Measurements from ENCODE around the gene TAF5L.

Gene TAF5L

DNA sequence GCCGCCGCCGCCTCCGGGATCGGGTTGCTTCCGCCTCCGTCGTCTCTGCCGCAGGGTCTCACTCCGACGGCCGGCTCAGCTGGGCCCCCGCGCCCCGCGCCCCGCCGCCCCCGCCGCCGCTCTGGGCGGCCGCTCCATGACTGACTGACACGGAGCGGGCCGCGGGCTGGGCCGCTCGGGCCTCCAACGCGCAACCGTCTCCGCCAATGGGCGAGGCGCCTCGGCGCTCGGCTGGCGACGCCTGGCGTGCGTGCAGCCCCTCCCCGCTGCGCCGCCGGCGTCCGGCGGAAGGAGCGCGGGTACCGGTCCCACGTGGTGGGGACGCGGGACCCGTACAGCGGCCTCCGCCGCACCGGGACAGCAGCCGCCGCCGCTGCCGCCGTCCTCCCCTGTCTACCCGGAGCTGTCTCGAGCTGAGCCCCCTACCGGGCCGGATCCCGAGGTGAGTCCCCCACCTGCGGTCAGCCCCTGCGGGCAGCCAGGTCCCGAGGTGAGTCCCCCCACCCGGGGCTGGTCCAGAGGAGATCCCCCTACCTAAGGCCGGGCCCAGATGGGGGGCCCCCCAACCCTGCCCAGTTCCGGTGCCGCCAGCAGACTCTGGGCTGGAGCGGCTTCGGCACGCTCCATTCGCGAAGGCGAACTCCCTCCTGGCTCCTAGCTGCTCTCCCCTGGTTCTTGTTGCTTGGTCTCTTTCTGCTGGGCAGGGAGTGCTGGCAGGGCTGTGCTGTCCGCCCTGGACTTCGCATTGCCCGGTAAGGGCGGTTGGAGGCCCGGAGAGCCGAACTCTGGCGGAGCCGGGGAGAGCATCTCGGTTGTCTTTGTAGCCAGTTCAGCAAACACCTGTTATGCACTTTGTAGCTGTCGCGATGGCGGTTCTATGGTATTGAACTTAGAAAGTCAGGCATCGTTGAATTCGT, at the start of gene TAF5L, which contains the start of gene URB2:
TSS of gene TAF5L (minus strand) at position 208 of the 917 bp plus-strand sequence. CDS start 11,640 bp downstream, outside the sequence.
TSS of gene URB2 (plus strand) at position 333 of the 917 bp plus-strand sequence. CDS start 1,387 bp downstream, outside the sequence.
- Mint-ChIP-seq H3K4me1 (ENCODE audit: low read depth) (peaks cover 65% of the 10 kb centered on the region), H3K27ac (peak within 1 kb of the TSS; percentile 98), H3K36me3 (ENCODE audit: low read depth) (peaks cover 71% of the 10 kb centered on the region), H3K9me3 (no peaks in the 10 kb centered on the region), H3K27me3 (no peaks in the 10 kb centered on the region), H3K4me3 (peak within 1 kb of the TSS; percentile 98)
- DNase-seq: peak; percentile 90

GRCh38 chr1:229675396-229675795, 49.5 kb upstream of the TAF5L start:
- H3K36me3 Mint-ChIP-seq (ENCODE audit: low read depth): no peaks in the 10 kb centered on the region
- no peak overlapping the region for H3K27ac Mint-ChIP-seq
- DNase-seq: no peak
- H3K9me3 Mint-ChIP-seq: no peaks in the 10 kb centered on the region
- H3K4me1 Mint-ChIP-seq (ENCODE audit: low read depth): peaks cover 23% of the 10 kb centered on the region
- H3K4me3 Mint-ChIP-seq: no peak overlapping the region
- no peaks in the 10 kb centered on the region for H3K27me3 Mint-ChIP-seq

DNA sequence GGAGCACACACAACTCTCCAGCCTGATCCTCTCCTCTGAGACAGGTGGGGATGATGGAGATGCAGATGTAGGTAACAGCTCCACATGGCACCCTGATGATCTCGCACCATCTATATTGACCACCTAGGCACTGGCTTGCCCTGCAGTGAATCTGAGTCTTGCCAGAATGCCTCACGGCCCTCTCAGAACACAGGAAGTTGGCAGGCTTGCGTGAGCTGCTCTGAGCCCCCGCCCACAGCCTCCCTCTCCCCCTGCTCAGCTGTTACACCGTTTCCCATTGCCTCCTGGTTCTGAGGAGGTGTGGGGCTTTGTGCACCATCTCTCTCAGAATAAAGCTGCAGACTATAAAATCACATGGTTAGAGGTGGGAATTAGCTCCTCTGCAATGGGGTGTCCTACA, 48.1 kb upstream of the TAF5L start:
- peak overlapping the region; percentile 14 for H3K27ac Mint-ChIP-seq
- peaks cover 23% of the 10 kb centered on the region for H3K4me1 Mint-ChIP-seq (ENCODE audit: low read depth)
- H3K36me3 Mint-ChIP-seq (ENCODE audit: low read depth): peaks cover 10% of the 10 kb centered on the region
- no peak overlapping the region for H3K4me3 Mint-ChIP-seq
- H3K9me3 Mint-ChIP-seq: no peaks in the 10 kb centered on the region
- no peaks in the 10 kb centered on the region for H3K27me3 Mint-ChIP-seq
- DNase-seq: no peak

GRCh38 chr1:229672246-229672645, 46.3 kb upstream of the TAF5L start:
- Mint-ChIP-seq H3K27ac (no peak overlapping the region), H3K4me3 (no peak overlapping the region), H3K36me3 (ENCODE audit: low read depth) (peaks cover 25% of the 10 kb centered on the region), H3K4me1 (ENCODE audit: low read depth) (peaks cover 23% of the 10 kb centered on the region), H3K9me3 (no peaks in the 10 kb centered on the region), H3K27me3 (no peaks in the 10 kb centered on the region)
- no peak for DNase-seq

- peaks cover 33% of the 10 kb centered on the region for H3K36me3 Mint-ChIP-seq (ENCODE audit: low read depth)
Measured at GRCh38 chr1:229671310-229671709, 45.4 kb upstream of the TAF5L start.

DNA sequence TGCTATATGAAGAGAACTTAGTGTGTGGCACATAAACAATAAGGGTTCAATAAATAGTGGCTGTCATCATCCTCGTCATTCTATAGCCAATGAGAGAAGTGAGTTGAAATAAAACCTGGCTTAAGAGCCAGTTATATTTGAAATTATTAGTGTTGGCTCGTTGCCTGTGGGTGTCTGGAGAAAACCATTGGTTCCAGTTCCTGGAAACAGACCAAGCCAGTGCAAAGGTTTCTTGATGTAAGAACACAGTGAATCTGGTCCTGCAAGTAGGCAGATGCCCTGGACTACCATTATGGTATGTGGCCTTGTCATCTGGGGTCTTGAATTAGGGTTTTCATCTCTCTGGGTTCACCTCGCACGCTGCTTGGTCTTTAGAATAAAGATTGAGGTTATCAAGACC, 43.4 kb upstream of the TAF5L start:
- Mint-ChIP-seq H3K4me1 (ENCODE audit: low read depth) (peaks cover 22% of the 10 kb centered on the region), H3K36me3 (ENCODE audit: low read depth) (peaks cover 35% of the 10 kb centered on the region), H3K4me3 (no peak overlapping the region), H3K9me3 (no peaks in the 10 kb centered on the region), H3K27me3 (no peaks in the 10 kb centered on the region), H3K27ac (no peak overlapping the region)
- no peak for DNase-seq

More at GRCh38 chr1:229671310-229671709, 45.4 kb upstream of the TAF5L start:
- H3K9me3 Mint-ChIP-seq: no peaks in the 10 kb centered on the region
- no peak for DNase-seq
- peaks cover 23% of the 10 kb centered on the region for H3K4me1 Mint-ChIP-seq (ENCODE audit: low read depth)
- H3K27ac Mint-ChIP-seq: no peak overlapping the region
- no peaks in the 10 kb centered on the region for H3K27me3 Mint-ChIP-seq
- H3K4me3 Mint-ChIP-seq: no peak overlapping the region

GRCh38 chr1:229666585-229666984, 40.7 kb upstream of the TAF5L start:
- DNase-seq: no peak
- Mint-ChIP-seq H3K27me3 (no peaks in the 10 kb centered on the region), H3K27ac (no peak overlapping the region), H3K9me3 (no peaks in the 10 kb centered on the region), H3K4me3 (no peak overlapping the region), H3K4me1 (ENCODE audit: low read depth) (peaks cover 8% of the 10 kb centered on the region), H3K36me3 (ENCODE audit: low read depth) (peaks cover 35% of the 10 kb centered on the region)

DNA sequence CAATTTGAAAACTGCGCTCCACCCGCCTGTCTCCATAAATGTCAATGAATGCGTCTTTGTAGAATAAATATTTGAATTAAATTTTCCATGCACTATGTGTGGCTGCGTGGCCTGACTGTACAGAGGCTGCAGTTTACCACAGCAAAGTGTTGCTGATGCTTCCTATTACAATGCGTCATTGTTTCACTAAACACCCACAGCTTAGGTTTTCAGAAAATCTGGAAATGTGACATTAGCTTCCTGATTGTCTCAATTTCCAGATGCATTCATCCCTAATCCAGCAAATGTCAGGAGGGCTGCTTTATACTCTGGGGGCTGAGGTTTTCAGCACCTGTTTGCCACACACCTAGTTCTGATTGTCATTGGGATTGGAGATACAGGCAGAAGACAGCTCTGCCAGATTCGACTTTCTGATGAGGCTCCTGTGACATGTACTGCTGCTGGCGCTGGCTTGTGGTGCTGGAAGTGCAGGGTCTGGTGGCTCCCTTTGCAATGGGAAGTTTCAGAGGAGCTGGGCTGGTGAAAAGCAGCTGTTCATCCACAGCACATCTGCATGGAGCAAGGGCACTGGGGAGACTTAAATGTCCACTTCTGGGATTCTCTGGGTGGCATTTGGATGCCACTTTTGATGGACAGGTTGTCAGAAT, 40.1 kb upstream of the TAF5L start:
- DNase-seq: no peak
- no peak overlapping the region for H3K27ac Mint-ChIP-seq
- H3K36me3 Mint-ChIP-seq (ENCODE audit: low read depth): peaks cover 35% of the 10 kb centered on the region
- H3K9me3 Mint-ChIP-seq: no peaks in the 10 kb centered on the region
- H3K4me3 Mint-ChIP-seq: no peak overlapping the region
- H3K27me3 Mint-ChIP-seq: no peaks in the 10 kb centered on the region
- H3K4me1 Mint-ChIP-seq (ENCODE audit: low read depth): peaks cover 8% of the 10 kb centered on the region

GRCh38 chr1:229664133-229664689, 38.3 kb upstream of the TAF5L start:
- no peak overlapping the region for H3K27ac Mint-ChIP-seq
- DNase-seq: peak; percentile 88
- peaks cover 10% of the 10 kb centered on the region for H3K4me1 Mint-ChIP-seq (ENCODE audit: low read depth)
- H3K9me3 Mint-ChIP-seq: no peaks in the 10 kb centered on the region
- peaks cover 38% of the 10 kb centered on the region for H3K36me3 Mint-ChIP-seq (ENCODE audit: low read depth)
- no peak overlapping the region for H3K4me3 Mint-ChIP-seq
- no peaks in the 10 kb centered on the region for H3K27me3 Mint-ChIP-seq

DNA sequence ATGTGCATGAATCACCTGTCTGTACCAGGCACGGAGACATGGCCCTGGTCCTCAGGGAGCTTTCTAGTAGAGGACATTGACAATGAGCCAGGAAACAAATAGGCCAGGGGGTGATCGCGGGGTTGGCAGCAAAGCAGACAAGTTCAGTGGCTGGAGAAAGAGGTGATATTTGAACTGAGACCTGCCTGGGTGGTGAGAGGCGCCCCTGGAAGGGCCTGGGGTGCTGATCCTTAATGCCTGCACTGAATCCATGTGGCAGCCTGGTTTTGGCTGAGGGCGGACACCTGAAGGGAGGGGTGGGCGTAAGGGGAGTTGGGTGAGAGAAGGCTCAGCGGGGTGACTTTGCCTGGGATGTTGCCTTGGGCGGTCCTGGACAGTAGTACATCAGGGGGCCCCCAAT, 36.0 kb upstream of the TAF5L start:
- Mint-ChIP-seq H3K36me3 (ENCODE audit: low read depth) (peaks cover 40% of the 10 kb centered on the region), H3K9me3 (no peaks in the 10 kb centered on the region), H3K4me3 (no peak overlapping the region), H3K27ac (no peak overlapping the region), H3K4me1 (ENCODE audit: low read depth) (peaks cover 26% of the 10 kb centered on the region), H3K27me3 (no peaks in the 10 kb centered on the region)
- no peak for DNase-seq

DNA sequence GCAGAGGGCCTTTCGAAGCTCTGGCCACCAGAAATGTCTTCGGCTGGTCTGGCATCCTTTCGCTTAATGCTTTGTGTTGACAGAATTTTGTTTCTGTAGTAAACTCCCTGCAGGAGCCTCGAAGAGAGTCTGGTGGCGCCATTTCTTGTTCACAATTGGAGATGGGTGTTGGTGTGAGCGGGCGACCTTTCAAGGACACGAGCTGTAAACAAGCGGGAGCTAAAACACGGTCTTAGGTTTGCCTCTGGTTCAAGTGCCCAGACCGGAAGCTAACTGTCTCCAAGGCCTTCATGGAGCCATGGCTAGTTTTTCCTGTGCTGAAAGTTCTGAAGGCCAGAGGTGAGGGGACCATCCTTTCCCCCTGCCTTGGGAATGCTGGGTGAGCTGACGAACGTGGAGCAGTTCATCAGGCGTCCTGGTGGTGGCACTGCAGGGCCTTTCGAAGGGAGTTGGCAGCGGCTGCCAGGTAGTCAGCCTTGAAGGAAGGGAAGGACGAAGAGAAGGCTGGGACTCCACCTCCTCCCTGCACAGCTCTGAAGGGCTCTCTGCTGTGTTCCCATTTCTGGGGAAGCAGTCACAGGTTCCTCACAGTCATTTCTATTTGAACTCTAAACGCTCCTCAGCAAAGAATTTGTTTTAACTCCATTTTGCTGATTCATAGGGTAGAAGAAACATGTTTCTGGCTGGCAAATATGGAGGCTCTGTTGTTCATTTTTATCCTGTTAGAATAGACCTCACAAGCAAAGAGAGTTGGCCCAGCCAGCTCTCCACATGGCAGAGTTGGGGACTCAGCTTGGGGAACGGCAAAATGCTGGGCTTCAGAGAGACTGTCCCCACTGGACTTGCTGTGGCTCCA, 35.3 kb upstream of the TAF5L start:
- Mint-ChIP-seq H3K27ac (peak overlapping the region; percentile 48), H3K36me3 (ENCODE audit: low read depth) (peaks cover 41% of the 10 kb centered on the region), H3K27me3 (no peaks in the 10 kb centered on the region), H3K4me1 (ENCODE audit: low read depth) (peaks cover 26% of the 10 kb centered on the region), H3K4me3 (no peak overlapping the region), H3K9me3 (no peaks in the 10 kb centered on the region)
- DNase-seq: peak; percentile 79

DNA sequence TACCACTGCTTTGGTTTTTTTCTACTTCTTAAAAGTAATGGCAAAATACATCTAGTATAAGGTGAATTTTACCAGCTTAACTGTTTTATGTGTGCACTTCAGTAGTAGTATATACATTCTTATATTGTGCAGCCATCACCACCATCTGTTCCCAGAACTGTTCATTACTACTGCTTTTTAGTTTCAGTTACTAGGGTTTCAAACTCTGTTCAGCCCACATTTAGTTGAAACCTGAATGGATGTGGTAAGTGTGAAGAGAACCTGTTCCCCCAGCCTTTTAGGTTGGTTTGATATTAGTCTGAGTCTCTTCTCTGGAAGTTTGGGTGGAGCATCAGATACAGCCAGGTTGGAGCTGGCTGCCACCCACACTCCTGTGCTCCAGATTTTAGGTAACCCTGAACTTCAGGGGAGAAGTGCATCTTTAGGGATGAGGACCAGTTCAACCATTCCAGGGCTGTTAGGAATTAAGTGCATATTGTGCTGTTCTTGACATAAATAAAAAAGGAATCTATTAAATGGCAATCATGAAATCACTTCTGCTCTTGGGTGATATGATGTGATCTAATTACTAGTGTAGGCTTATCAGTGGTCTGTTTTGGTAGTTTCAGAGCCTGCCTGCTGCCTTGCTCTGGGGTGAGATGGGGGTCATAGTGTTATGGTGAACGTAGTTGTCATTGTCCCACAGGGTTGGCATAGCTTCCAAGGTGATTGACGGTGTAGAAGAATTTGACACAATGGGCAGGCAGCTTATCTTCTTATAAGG, 32.3 kb upstream of the TAF5L start:
- H3K27ac Mint-ChIP-seq: peak overlapping the region; percentile 78
- no peak overlapping the region for H3K4me3 Mint-ChIP-seq
- no peak for DNase-seq
- H3K4me1 Mint-ChIP-seq (ENCODE audit: low read depth): peaks cover 26% of the 10 kb centered on the region
- H3K9me3 Mint-ChIP-seq: no peaks in the 10 kb centered on the region
- peaks cover 70% of the 10 kb centered on the region for H3K36me3 Mint-ChIP-seq (ENCODE audit: low read depth)
- no peaks in the 10 kb centered on the region for H3K27me3 Mint-ChIP-seq

DNA sequence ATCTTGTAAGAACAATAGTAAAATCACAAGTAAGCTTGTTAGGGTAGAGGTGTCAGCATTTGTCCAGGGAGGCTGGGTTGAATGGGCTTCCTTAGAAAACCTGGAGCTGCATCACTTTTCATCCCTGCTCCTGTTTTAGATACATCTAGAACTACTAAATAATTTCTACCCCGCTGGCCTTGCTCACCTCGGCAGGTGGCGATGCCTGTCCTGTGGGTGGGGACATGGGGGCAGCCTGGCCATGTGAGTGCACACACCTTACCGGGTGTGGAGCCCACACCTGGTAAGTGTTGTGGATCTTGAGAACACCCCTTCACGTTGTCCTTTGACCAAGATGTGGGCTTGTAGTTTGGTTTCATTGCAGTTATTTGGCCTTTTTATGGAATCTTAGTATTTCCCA, 29.9 kb upstream of the TAF5L start:
- Mint-ChIP-seq H3K36me3 (ENCODE audit: low read depth) (peaks cover 93% of the 10 kb centered on the region), H3K9me3 (no peaks in the 10 kb centered on the region), H3K27ac (peak overlapping the region; percentile 69), H3K4me1 (ENCODE audit: low read depth) (peaks cover 16% of the 10 kb centered on the region), H3K4me3 (no peak overlapping the region), H3K27me3 (no peaks in the 10 kb centered on the region)
- DNase-seq: no peak

Measured in activated T-cell treated with anti-CD3 and anti-CD28 coated beads, Interleukin-2, amount 50 U/mL, for 24 hours (primary cell).